ENCODE data around the gene PRMT1.

DNA sequence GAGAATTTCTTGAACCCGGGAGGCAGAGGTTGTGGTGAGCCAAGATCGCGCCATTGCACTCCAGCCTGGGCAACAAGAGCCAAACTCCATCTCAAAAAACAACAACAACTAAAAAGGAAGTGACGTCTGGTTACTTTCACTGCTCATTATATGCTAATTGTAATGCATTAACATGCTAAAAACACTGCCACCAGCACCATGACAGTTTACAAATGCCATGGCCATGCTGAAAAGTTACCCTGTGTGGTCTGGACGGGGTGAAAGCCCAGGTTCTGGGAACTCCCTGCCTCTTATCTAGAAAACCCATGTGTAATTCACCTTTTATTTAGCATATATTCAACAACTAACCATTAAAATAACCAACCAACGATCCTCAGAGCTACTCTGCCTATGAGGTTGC is 41.9 kb downstream of the PRMT1 start:
- TF ChIP-seq, protein P1, sequence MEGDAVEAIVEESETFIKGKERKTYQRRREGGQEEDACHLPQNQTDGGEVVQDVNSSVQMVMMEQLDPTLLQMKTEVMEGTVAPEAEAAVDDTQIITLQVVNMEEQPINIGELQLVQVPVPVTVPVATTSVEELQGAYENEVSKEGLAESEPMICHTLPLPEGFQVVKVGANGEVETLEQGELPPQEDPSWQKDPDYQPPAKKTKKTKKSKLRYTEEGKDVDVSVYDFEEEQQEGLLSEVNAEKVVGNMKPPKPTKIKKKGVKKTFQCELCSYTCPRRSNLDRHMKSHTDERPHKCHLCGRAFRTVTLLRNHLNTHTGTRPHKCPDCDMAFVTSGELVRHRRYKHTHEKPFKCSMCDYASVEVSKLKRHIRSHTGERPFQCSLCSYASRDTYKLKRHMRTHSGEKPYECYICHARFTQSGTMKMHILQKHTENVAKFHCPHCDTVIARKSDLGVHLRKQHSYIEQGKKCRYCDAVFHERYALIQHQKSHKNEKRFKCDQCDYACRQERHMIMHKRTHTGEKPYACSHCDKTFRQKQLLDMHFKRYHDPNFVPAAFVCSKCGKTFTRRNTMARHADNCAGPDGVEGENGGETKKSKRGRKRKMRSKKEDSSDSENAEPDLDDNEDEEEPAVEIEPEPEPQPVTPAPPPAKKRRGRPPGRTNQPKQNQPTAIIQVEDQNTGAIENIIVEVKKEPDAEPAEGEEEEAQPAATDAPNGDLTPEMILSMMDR (IDR thresholded peaks at IDR 0.05) = no peak
- no peak for TF ChIP-seq POLR2A (IDR thresholded peaks at IDR 0.05)

Data from Peyer's patch (tissue), 4 donors.